AG09319 (cell line): ENCODE data around the gene RNASEH2B.

Source experiments
- DNase-seq: peaks from one replicate; pipeline ENCODE4 v3.0.0-alpha.2; 2010; ENCODE audit warnings: low read depth; ENCODE audit errors: extremely low read depth
- CTCF ChIP-seq: IDR thresholded peaks from 2 replicates; pipeline ENCODE4 v1.5.1; 2011; ENCODE audit warnings: low read depth, mild to moderate bottlenecking, inconsistent platforms, low read length, moderate library complexity

RNASEH2B gene

GRCh38 chr13:50905256-50905655 is 4.3 kb upstream of the RNASEH2B start:
- DNase-seq, result no peak
- no peak for TF ChIP-seq CTCF

- no peak for DNase-seq
- TF ChIP-seq CTCF, result no peak
Measured at GRCh38 chr13:50907781-50908180, 1.8 kb upstream of the RNASEH2B start.

GRCh38 chr13:50908371-50908770 is 1.2 kb upstream of the RNASEH2B start:
- TF ChIP-seq CTCF, result no peak
- DNase-seq, result no peak

GRCh38 chr13:50910485-50910805 is 854 bp downstream of the RNASEH2B start:
- TF ChIP-seq CTCF, result no peak
- DNase-seq, result no peak

- DNase-seq, result no peak
- TF ChIP-seq CTCF, result no peak
Measured at GRCh38 chr13:50911081-50911631, 1.6 kb downstream of the RNASEH2B start.

GRCh38 chr13:50911937-50912795 is 2.6 kb downstream of the RNASEH2B start:
- peak; percentile 93 for TF ChIP-seq CTCF
- DNase-seq, result peak; percentile 56

- TF ChIP-seq CTCF, result no peak
- no peak for DNase-seq
Measured at GRCh38 chr13:50912851-50913250, 3.3 kb downstream of the RNASEH2B start.
